HepG2 (cell line): Measurements from ENCODE around the gene CCDC154. TPM values are rescaled to one million over a fixed set of nuclear protein-coding genes. Genes with fewer than 3 reads are reported as not detected.

Experiments
- CHD4 ChIP-seq: fragments of 200-600 bp; sonication (generic); IDR thresholded peaks from 2 replicates; pipeline ENCODE4 v1.7.0; 2017; ENCODE audit warnings: mild to moderate bottlenecking, low read length, borderline replicate concordance
- JUN ChIP-seq: sonication (generic); formaldehyde crosslinking; IDR thresholded peaks from 2 replicates; pipeline ENCODE4 v1.4.0; 2020; ENCODE audit warnings: mild to moderate bottlenecking, missing genetic modification reagents
- KDM5A ChIP-seq: fragments of 200-600 bp; sonication (generic); IDR thresholded peaks from 2 replicates; pipeline ENCODE4 v1.7.0; 2018; ENCODE audit warnings: antibody characterized with exemption, mild to moderate bottlenecking, low read length, borderline replicate concordance
- NR2F2 ChIP-seq: IDR thresholded peaks from 2 replicates; pipeline ENCODE4 v1.6.1; 2012; ENCODE audit warnings: low read depth, inconsistent platforms, borderline replicate concordance
- SMAD9 ChIP-seq: sonication (generic); formaldehyde crosslinking; IDR thresholded peaks from 2 replicates; pipeline ENCODE4 v1.5.1; 2020; ENCODE audit warnings: mild to moderate bottlenecking, missing genetic modification reagents
- SP140L ChIP-seq: sonication (generic); formaldehyde crosslinking; IDR thresholded peaks from 2 replicates; pipeline ENCODE4 v1.4.0; 2020; ENCODE audit warnings: missing genetic modification reagents, borderline replicate concordance
- SRSF9 ChIP-seq: fragments of 200-400 bp; formaldehyde crosslinking; IDR thresholded peaks from 2 replicates; pipeline ENCODE4 v1.6.1; 2018; ENCODE audit warnings: borderline replicate concordance, mild to moderate bottlenecking, low read depth, low read length; ENCODE audit not compliant: insufficient read depth, poor library complexity, severe bottlenecking
- TEF ChIP-seq: sonication (generic); formaldehyde crosslinking; IDR thresholded peaks from 2 replicates; pipeline ENCODE4 v1.5.0; 2020; ENCODE audit warnings: missing genetic modification reagents
- ZBTB40 ChIP-seq, 2 experiments: fragments of 450-650 bp in 1 of 2; sonication (generic) in 1 of 2; formaldehyde crosslinking in 1 of 2; IDR thresholded peaks; 2 replicates each; pipeline versions ENCODE4 v1.6.1 to v1.8.0; 2016 to 2022; ENCODE audit warnings: antibody characterized with exemption in 1 of 2, mild to moderate bottlenecking in 1 of 2, missing genetic modification reagents in 1 of 2
- ZFX ChIP-seq: sonication (generic); formaldehyde crosslinking; IDR thresholded peaks from 2 replicates; pipeline ENCODE4 v1.4.0; 2020; ENCODE audit warnings: mild to moderate bottlenecking, low read depth, missing genetic modification reagents, moderate library complexity
- ZHX1 ChIP-seq: sonication (generic); formaldehyde crosslinking; IDR thresholded peaks from 2 replicates; pipeline ENCODE4 v1.8.1; 2022; ENCODE audit warnings: low read depth, mild to moderate bottlenecking, missing genetic modification reagents
- ZNF263 ChIP-seq: sonication (generic); formaldehyde crosslinking; IDR thresholded peaks from 2 replicates; pipeline ENCODE4 v1.4.0; 2020; ENCODE audit warnings: missing genetic modification reagents
- ZNF572 ChIP-seq: sonication (generic); formaldehyde crosslinking; IDR thresholded peaks from 2 replicates; pipeline ENCODE4 v1.5.1; 2020; ENCODE audit warnings: mild to moderate bottlenecking, missing genetic modification reagents
- ZUFSP ChIP-seq: sonication (generic); formaldehyde crosslinking; IDR thresholded peaks from 2 replicates; pipeline ENCODE4 v1.9.0; 2021; ENCODE audit warnings: missing genetic modification reagents, mild to moderate bottlenecking, borderline replicate concordance
- polyA plus RNA-seq, 8 experiments: library from polyadenylated mRNA; depleted of rRNA in 3 of 8; stranded (reverse) in 7 of 8; unstranded in 1 of 8; fragments of >200 nt; fragmentation: Illumina TruSeq in 4 of 8; extraction: Trizol in 4 of 8; gene quantifications; 2 replicates each; pipeline versions ENCODE4 v1.2.1 to v1.2.3, GENCODE V29; 2011 to 2016; ENCODE audit warnings: low read depth in 4 of 8, missing spikeins in 1 of 8, mixed read lengths in 1 of 8; ENCODE audit not compliant: insufficient read depth in 1 of 8
- total RNA-seq, 5 experiments: library from RNA; depleted of rRNA; stranded (reverse); fragments of >200 nt; fragmentation: Illumina TruSeq; extraction: Trizol; gene quantifications; 2 replicates each; pipeline ENCODE4 v1.2.3, GENCODE V29; 2016; ENCODE audit warnings: low read depth in 1 of 5

The CCDC154 gene
- total and polyA plus RNA-seq, 2 of the 13 experiments (the other 11 are each of a cell fraction or from before 2014, with no cell fraction given) = 0.92 to 1.5 TPM

- TF ChIP-seq ZNF572 (CRISPR knock-in tag) = no peak
- TF ChIP-seq ZHX1 (CRISPR knock-in tag) = 0 out of 2 replicates have a peak, but pooled peaks have one; percentile 8
- TF ChIP-seq KDM5A = peak; percentile 63; the same call in 1 of the 2 replicates
- no peak for TF ChIP-seq TEF
- no peak for TF ChIP-seq SRSF9
- no peak for TF ChIP-seq CHD4
- TF ChIP-seq ZNF263 (CRISPR knock-in tag) = no peak
- TF ChIP-seq NR2F2 = no peak
- 0 out of 2 replicates have a peak, but pooled peaks have one; percentile 45 for TF ChIP-seq ZFX (CRISPR knock-in tag)
- TF ChIP-seq SMAD9 (CRISPR knock-in tag) = no peak
- no peak for TF ChIP-seq JUN
- no peak for TF ChIP-seq ZBTB40 (IDR thresholded peaks at IDR 0.05)
- TF ChIP-seq ZBTB40 (CRISPR knock-in tag; IDR thresholded peaks at IDR 0.05) = no peak
- no peak for TF ChIP-seq ZUFSP (CRISPR knock-in tag)
- no peak for TF ChIP-seq SP140L (CRISPR knock-in tag)
These were observed 36.1 kb downstream of the CCDC154 start (continued) for GRCh38 chr16:1408171-1408837.
